Testis (tissue), 3 donors: ENCODE results near the gene CADPS. TPM values are rescaled to one million over a fixed set of nuclear protein-coding genes. Genes with fewer than 3 reads are reported as not detected.

Experiments
- DNase-seq: peaks from one replicate; pipeline ENCODE4 v3.0.0-alpha.2; 2019
- H3K27ac ChIP-seq, 2 donors: fragments of 200-600 bp; sonication (generic); one replicate each; pipeline ENCODE4 v1.5.1; 2019
- H3K27me3 ChIP-seq: fragments of 200-600 bp; sonication (generic); one replicate; pipeline ENCODE4 v1.5.1; 2019
- H3K36me3 ChIP-seq: fragments of 200-600 bp; sonication (generic); one replicate; pipeline ENCODE4 v1.5.1; 2017; ENCODE audit warnings: low read depth; ENCODE audit errors: missing control alignments
- H3K4me1 ChIP-seq: fragments of 200-600 bp; sonication (generic); one replicate; pipeline ENCODE4 v1.5.1; 2019
- H3K4me3 ChIP-seq, 2 donors: fragments of 200-600 bp; sonication (generic); one replicate each; pipeline ENCODE4 v1.5.1; 2017 to 2019
- H3K9me3 ChIP-seq: fragments of 200-600 bp; sonication (generic); one replicate; pipeline ENCODE4 v1.5.1; 2017
- CTCF ChIP-seq, 3 experiments: fragments of 450-650 bp in 2 of 3; fragments of 200-600 bp in 1 of 3; sonication (generic) in 1 of 3; IDR thresholded peaks; one replicate each; pipeline ENCODE4 v1.5.1; 2016 to 2019; ENCODE audit warnings: antibody characterized with exemption in 3 of 3, mild to moderate bottlenecking in 2 of 3, moderate library complexity in 1 of 3
- POLR2A ChIP-seq: fragments of 450-650 bp; IDR thresholded peaks from one replicate; pipeline ENCODE4 v1.6.1; 2017; ENCODE audit warnings: antibody characterized with exemption, mild to moderate bottlenecking, moderate library complexity
- WGBS, 2 donors: methylation state at CpG; one replicate each; pipeline ENCODE4 v1.1.5; 2018; 5-methylcytosine and 5-hydroxymethylcytosine counted together
- intact Hi-C: fragments of 100-400 bp; cut with DNase I; formaldehyde crosslinking; loops from one replicate; pipeline ENCODE4 v1.15.1; 2023; ENCODE audit warnings: low total_unique reads
- polyA plus RNA-seq: library from polyadenylated mRNA; stranded (reverse); fragments of 350-450 nt; fragmentation: Illumina TruSeq; extraction: RNeasy Lipid Tissue Mini Kit (QIAGEN cat#74804); gene quantifications from one replicate; pipeline ENCODE4 v1.2.3, GENCODE V29; 2014; ENCODE audit warnings: low read depth, low replicate concordance; ENCODE audit not compliant: insufficient read depth
- total RNA-seq, 2 donors: library from RNA; depleted of rRNA; stranded (reverse); fragments of >200 nt; gene quantifications; one replicate each; pipeline ENCODE4 v1.2.3, GENCODE V29; 2016

CADPS gene
- total and polyA plus RNA-seq, 3 donors from 2014 or later: 8.6 to 56.4 (median 21.6) TPM

GRCh38 chr3:62888180-62888579, 13.0 kb upstream of the CADPS start:
- no peaks in the 10 kb centered on the region for H3K27me3 ChIP-seq
- no peak for DNase-seq
- no peaks in the 10 kb centered on the region for H3K4me1 ChIP-seq
- no peak overlapping the region for H3K4me3 ChIP-seq
- H3K9me3 ChIP-seq: no peaks in the 10 kb centered on the region
- H3K36me3 ChIP-seq: no peaks in the 10 kb centered on the region
- 37 to 52% methylated on average over 3 of the region's 3 CpGs for WGBS, 2 donors
- H3K27ac ChIP-seq: no peak overlapping the region
- intact Hi-C loops: no loop called here
- TF ChIP-seq POLR2A (no peak), CTCF (IDR thresholded peaks at IDR 0.05) (no peak)

GRCh38 chr3:62885136-62885535, 9.9 kb upstream of the CADPS start:
- Histone ChIP-seq H3K4me3 (no peak overlapping the region), H3K9me3 (no peaks in the 10 kb centered on the region), H3K4me1 (no peaks in the 10 kb centered on the region), H3K27ac (no peak overlapping the region), H3K27me3 (no peaks in the 10 kb centered on the region), H3K36me3 (no peaks in the 10 kb centered on the region)
- 83 to 85% methylated on average over 2 of the region's 2 CpGs for WGBS, 2 donors
- TF ChIP-seq POLR2A: no peak
- no peak for TF ChIP-seq CTCF (IDR thresholded peaks at IDR 0.05)
- intact Hi-C loops: no loop called here
- no peak for DNase-seq

DNA sequence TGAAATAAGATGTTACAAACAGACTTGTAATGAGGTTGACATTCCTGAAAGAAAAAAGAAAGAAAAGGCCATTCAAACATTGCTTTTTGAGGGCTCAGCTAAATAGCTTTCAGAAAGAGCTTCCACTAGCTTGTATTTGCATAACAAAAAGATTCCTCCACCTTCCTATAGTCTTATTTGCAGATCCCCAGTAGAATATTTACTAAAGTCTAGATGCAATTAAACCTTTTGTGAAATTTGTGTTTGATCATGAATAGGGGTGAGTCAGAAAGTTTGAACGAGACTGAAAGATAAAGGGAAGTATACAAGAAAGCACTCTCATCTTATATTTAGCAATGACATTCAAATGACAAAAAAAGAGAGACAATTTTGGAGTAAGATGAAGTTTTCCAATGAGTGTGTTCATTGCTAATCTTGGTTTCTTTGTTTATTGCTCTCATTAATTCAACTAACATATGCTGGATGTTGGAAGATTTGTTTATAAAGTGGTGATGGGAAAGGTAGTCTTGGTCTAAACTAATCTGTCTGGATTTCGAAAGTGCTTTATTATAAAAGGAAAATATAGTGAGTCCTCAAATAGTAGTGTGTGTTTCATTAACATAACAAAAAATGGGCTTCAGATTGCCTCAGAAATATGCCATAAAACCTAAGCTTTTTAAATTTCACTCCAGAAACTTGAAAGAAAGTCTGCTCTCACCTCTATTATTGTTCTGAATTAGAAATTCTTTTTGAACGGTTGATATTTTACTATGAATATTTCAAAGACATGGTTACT, 9.1 kb upstream of the CADPS start:
- H3K9me3 ChIP-seq: no peaks in the 10 kb centered on the region
- DNase-seq: no peak
- H3K36me3 ChIP-seq: no peaks in the 10 kb centered on the region
- H3K27ac ChIP-seq: no peak overlapping the region
- intact Hi-C loops: no loop called here
- H3K4me3 ChIP-seq: no peak overlapping the region
- WGBS, 2 donors: 39 to 49% methylated on average over 3 of the region's 3 CpGs
- H3K27me3 ChIP-seq: no peaks in the 10 kb centered on the region
- TF ChIP-seq CTCF (IDR thresholded peaks at IDR 0.05): no peak
- no peak for TF ChIP-seq POLR2A
- H3K4me1 ChIP-seq: no peaks in the 10 kb centered on the region

DNA sequence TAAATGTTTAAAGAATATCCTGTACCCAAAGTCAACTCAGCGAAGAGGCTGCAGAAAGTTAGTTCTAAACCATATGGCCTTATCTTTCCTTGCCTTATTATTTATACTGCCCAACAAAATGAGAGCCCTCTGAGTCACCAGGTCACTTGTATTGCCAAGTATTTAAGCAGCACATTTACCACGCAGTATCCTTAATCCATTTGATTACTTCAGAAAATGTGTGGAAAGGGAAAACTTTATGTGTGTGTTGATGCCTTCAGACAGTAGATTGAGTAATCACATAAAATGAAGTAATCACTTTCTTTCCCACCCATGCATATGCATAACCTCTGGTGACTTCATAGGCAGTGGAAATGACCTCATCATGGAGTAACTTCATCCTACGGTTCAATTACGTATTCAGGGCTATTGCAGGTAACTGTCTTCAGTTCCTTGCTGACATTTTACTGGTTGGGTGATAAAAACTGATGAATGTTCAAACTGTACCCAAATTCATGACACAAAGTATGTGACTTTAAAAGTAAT, 7.5 kb upstream of the CADPS start:
- DNase-seq: no peak
- intact Hi-C loops: no loop called here
- no peak for TF ChIP-seq CTCF (IDR thresholded peaks at IDR 0.05)
- no peak for TF ChIP-seq POLR2A
- no peak overlapping the region for H3K27ac ChIP-seq
- no peaks in the 10 kb centered on the region for H3K4me1 ChIP-seq
- H3K36me3 ChIP-seq: no peaks in the 10 kb centered on the region
- no peaks in the 10 kb centered on the region for H3K27me3 ChIP-seq
- no peak overlapping the region for H3K4me3 ChIP-seq
- WGBS, 2 donors: 81 to 89% methylated on average over 4 of the region's 4 CpGs
- H3K9me3 ChIP-seq: no peaks in the 10 kb centered on the region

DNA sequence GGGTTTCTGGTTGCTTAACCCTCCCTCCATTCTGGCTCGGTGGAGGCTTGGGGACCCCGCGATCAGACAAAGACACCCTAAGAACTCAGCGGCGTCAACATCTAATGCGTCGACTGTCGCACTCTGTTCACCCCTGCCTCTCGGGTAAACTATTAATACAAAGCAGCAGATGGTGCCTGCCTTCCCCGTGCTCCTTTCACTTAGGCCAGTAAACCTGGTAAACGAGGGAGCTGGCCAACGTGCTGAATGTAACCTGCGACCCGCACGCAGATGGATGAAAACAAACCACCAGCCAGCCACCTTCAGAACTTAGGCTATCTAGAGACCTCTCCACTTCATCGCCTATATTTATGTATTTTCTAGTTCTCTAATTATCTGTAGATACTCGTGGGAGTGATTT, 848 bp upstream of the CADPS start:
- no peaks in the 10 kb centered on the region for H3K9me3 ChIP-seq
- no peaks in the 10 kb centered on the region for H3K36me3 ChIP-seq
- no peak overlapping the region for H3K4me3 ChIP-seq
- H3K27me3 ChIP-seq: no peaks in the 10 kb centered on the region
- H3K4me1 ChIP-seq: peaks cover 9% of the 10 kb centered on the region
- DNase-seq: peak; percentile 70
- no peak overlapping the region for H3K27ac ChIP-seq
- WGBS, 2 donors: 1 to 5% methylated on average over 9 to 17 of the region's 17 CpGs
- intact Hi-C loops: no loop called here
- no peak for TF ChIP-seq CTCF (IDR thresholded peaks at IDR 0.05)
